Measurements from ENCODE around the gene FRAT1. TPM values are rescaled to one million over a fixed set of nuclear protein-coding genes. Genes with fewer than 3 reads are reported as not detected.

Gene FRAT1
- total RNA-seq, 2 donors from 2014 or later, result 3.1 to 3.3 TPM

DNA sequence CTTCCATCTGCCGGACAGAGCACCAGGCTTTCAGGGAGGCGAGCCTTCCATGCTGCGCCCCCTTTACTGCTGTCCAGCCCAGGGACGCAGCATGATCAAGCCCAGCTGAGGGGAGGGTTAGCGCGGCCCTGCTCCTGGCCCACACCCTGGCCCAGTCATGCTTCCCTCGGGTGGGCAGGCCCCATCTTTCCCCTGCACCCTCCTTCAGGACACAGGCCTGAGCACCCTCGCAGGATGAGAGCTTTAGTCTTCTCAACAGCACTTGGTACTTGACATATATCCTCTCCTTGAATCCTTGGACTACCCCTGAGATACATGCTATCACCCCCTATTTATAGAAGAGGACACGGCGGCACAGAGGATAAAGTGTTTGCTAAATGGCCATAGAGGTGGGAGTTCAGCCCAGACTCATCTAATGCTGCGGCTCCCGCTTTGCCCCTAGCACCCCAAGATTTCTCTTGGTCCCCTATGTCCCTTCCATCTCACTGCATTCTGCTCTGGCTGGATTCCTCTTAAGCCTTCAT, 48.1 kb downstream of the FRAT1 start:
- Histone ChIP-seq H3K9me3 (no peaks in the 10 kb centered on the region), H3K27ac (no peak overlapping the region), H3K4me1 (peaks cover 0 to 11% of the 10 kb centered on the region in 2 donors), H3K4me3 (no peak overlapping the region), H3K36me3 (peaks cover 60% of the 10 kb centered on the region), H3K27me3 (no peaks in the 10 kb centered on the region)
- TF ChIP-seq, protein P1, sequence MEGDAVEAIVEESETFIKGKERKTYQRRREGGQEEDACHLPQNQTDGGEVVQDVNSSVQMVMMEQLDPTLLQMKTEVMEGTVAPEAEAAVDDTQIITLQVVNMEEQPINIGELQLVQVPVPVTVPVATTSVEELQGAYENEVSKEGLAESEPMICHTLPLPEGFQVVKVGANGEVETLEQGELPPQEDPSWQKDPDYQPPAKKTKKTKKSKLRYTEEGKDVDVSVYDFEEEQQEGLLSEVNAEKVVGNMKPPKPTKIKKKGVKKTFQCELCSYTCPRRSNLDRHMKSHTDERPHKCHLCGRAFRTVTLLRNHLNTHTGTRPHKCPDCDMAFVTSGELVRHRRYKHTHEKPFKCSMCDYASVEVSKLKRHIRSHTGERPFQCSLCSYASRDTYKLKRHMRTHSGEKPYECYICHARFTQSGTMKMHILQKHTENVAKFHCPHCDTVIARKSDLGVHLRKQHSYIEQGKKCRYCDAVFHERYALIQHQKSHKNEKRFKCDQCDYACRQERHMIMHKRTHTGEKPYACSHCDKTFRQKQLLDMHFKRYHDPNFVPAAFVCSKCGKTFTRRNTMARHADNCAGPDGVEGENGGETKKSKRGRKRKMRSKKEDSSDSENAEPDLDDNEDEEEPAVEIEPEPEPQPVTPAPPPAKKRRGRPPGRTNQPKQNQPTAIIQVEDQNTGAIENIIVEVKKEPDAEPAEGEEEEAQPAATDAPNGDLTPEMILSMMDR (IDR thresholded peaks at IDR 0.05), result no peak
- no peak for DNase-seq (ENCODE audit: low spot score)

Other genes starting within 250 kb of the FRAT1 start
- not detected for gene SLIT1, start 133.3 kb upstream of the FRAT1 start, total RNA-seq
- 1 to 10 TPM; 3.9 to 5.0 TPM for gene ARHGAP19, start 26.6 kb upstream of the FRAT1 start, total RNA-seq
- 1 to 10 TPM; 5.9 to 8.7 TPM for gene FRAT2, start 15.5 kb downstream of the FRAT1 start, total RNA-seq
- 10 to 100 TPM in 1 of 2 donors, 1 to 10 TPM in 1; 6.1 to 12.3 TPM for gene RRP12, start 82.1 kb downstream of the FRAT1 start, total RNA-seq
- gene PGAM1, start 106.9 kb downstream of the FRAT1 start, total RNA-seq, result 100 to 1,000 TPM; 326 to 434 TPM
- 10 to 100 TPM; 16.0 to 17.5 TPM for gene EXOSC1, start 126.7 kb downstream of the FRAT1 start, total RNA-seq
- 10 to 100 TPM; 28.2 to 39.0 TPM for gene ZDHHC16, start 126.9 kb downstream of the FRAT1 start, total RNA-seq
- 10 to 100 TPM; 48.0 to 51.8 TPM for gene MMS19, start 179.2 kb downstream of the FRAT1 start, total RNA-seq
- gene UBTD1, start 179.7 kb downstream of the FRAT1 start, total RNA-seq, result 10 to 100 TPM; 26.7 to 30.7 TPM

Measured in right atrium auricular region (tissue), 2 donors.